OCI-LY3 (cell line): ENCODE measurements around the gene FUOM.
A peak's percentile ranks its signal among the peaks of the same experiment; 100 is the strongest.
"Not testable (repeated sequence)": the region's sequence is repeated elsewhere in the genome, so short reads cannot be mapped to it uniquely, and the experiment has no call there.

ENCODE experiments used
- H2AFZ ChIP-seq: fragments of 200-600, 300-600 bp; shearing (Covaris generic); 2 replicates; pipeline ENCODE4 v1.6.0; 2014; ENCODE audit warnings: antibody characterized with exemption, low read depth, low read length
- H3K27ac ChIP-seq: fragments of 200-600, 300-600 bp; sonication (generic); 2 replicates; pipeline ENCODE4 v1.5.1; 2014; ENCODE audit warnings: mild to moderate bottlenecking, low read length, moderate library complexity, mixed read lengths
- H3K27me3 ChIP-seq: fragments of 200-600, 300-600 bp; sonication (generic); 2 replicates; pipeline ENCODE4 v1.6.1; 2014; ENCODE audit warnings: low read depth, low read length, mixed read lengths
- H3K36me3 ChIP-seq: fragments of 200-600, 300-600 bp; sonication (generic); replicated peaks from 2 replicates; pipeline ENCODE3; 2014; ENCODE audit warnings: low read depth, low read length, mixed read lengths
- H3K4me1 ChIP-seq: fragments of 300-600, 200-600 bp; sonication (generic); 2 replicates; pipeline ENCODE4 v1.6.1; 2014; ENCODE audit warnings: low read length, mixed read lengths
- H3K4me2 ChIP-seq: fragments of 200-600, 300-600 bp; sonication (generic); 2 replicates; pipeline ENCODE4 v1.6.1; 2014; ENCODE audit warnings: low read length, mixed read lengths
- H3K4me3 ChIP-seq: fragments of 300-600, 200-600 bp; sonication (generic); 2 replicates; pipeline ENCODE4 v1.5.1; 2014; ENCODE audit warnings: antibody characterized with exemption, mild to moderate bottlenecking, low read length, moderate library complexity
- H3K79me2 ChIP-seq: fragments of 300-600, 200-600 bp; shearing (Covaris generic); 2 replicates; pipeline ENCODE4 v1.6.1; 2014; ENCODE audit warnings: mild to moderate bottlenecking, low read length, mixed read lengths
- H3K9ac ChIP-seq: fragments of 300-600, 200-600 bp; shearing (Covaris generic); 2 replicates; pipeline ENCODE4 v1.6.0; 2014; ENCODE audit warnings: mild to moderate bottlenecking, low read length, moderate library complexity
- H3K9me3 ChIP-seq: fragments of 200-600, 300-600 bp; shearing (Covaris generic); 2 replicates; pipeline ENCODE4 v1.6.1; 2014; ENCODE audit warnings: low read length, mixed read lengths; ENCODE audit not compliant: insufficient read depth
- H4K20me1 ChIP-seq: fragments of 200-600, 300-600 bp; sonication (generic); 2 replicates; pipeline ENCODE4 v1.6.1; 2016; ENCODE audit warnings: low read length, mixed read lengths; ENCODE audit not compliant: insufficient read depth
- EZH2phosphoT487 ChIP-seq: fragments of 200-600 bp; shearing (Covaris generic); IDR thresholded peaks from 2 replicates; pipeline ENCODE4 v1.6.1; 2018; ENCODE audit warnings: antibody characterized with exemption, mixed run types, low read depth
- TF ChIP-seq, protein P1 (sequence below): fragments of 200-600, 300-600 bp; sonication (generic); IDR thresholded peaks from 2 replicates; pipeline ENCODE4 v1.5.1; 2014; ENCODE audit warnings: antibody characterized with exemption, low read length, low read depth

Gene FUOM

DNA sequence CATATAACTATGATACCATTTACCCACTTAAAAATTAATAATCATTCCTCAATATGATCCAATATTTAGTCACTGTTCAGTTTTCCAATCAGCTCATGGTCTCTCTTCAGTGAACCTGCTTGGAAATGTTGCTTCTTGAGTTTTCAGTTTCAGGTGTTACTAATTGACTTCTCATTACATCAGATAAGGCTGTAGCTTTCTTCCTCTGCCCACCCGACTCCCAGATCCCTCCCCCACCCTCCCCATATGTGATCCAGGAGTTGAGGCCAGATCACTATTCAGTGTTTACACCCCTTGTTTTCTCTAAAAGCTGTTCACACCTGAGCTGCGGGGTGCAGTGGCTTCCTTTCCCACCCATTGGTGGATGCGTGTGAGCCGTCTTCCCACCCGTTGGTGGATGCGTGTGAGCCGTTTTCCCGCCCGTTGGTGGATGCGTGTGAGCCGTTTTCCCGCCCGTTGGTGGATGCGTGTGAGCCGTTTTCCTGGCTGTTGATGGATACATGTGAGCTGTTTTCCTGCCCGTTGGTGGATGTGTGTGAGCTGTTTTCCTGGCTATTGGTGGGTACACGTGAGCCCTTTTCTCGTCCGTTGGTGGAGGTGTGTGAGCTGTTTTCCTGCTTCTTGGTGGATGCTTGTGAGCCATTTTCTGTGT lies 32.9 kb upstream of the FUOM start:
- Histone ChIP-seq H4K20me1 (no peaks in the 10 kb centered on the region), H3K9ac (no peak overlapping the region), H2AFZ (no peak overlapping the region), H3K4me2 (peak overlapping the region; percentile 99), H3K79me2 (peaks cover 15% of the 10 kb centered on the region), H3K4me3 (peak overlapping the region; percentile 80; the same call in 1 of the 2 replicates), H3K27ac (peak overlapping the region; percentile 98), H3K36me3 (peaks cover 3% of the 10 kb centered on the region), H3K27me3 (no peaks in the 10 kb centered on the region), H3K4me1 (peaks cover 49% of the 10 kb centered on the region), H3K9me3 (no peaks in the 10 kb centered on the region)
- TF ChIP-seq, protein P1, sequence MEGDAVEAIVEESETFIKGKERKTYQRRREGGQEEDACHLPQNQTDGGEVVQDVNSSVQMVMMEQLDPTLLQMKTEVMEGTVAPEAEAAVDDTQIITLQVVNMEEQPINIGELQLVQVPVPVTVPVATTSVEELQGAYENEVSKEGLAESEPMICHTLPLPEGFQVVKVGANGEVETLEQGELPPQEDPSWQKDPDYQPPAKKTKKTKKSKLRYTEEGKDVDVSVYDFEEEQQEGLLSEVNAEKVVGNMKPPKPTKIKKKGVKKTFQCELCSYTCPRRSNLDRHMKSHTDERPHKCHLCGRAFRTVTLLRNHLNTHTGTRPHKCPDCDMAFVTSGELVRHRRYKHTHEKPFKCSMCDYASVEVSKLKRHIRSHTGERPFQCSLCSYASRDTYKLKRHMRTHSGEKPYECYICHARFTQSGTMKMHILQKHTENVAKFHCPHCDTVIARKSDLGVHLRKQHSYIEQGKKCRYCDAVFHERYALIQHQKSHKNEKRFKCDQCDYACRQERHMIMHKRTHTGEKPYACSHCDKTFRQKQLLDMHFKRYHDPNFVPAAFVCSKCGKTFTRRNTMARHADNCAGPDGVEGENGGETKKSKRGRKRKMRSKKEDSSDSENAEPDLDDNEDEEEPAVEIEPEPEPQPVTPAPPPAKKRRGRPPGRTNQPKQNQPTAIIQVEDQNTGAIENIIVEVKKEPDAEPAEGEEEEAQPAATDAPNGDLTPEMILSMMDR, result no peak
- TF ChIP-seq EZH2phosphoT487, result no peak

DNA sequence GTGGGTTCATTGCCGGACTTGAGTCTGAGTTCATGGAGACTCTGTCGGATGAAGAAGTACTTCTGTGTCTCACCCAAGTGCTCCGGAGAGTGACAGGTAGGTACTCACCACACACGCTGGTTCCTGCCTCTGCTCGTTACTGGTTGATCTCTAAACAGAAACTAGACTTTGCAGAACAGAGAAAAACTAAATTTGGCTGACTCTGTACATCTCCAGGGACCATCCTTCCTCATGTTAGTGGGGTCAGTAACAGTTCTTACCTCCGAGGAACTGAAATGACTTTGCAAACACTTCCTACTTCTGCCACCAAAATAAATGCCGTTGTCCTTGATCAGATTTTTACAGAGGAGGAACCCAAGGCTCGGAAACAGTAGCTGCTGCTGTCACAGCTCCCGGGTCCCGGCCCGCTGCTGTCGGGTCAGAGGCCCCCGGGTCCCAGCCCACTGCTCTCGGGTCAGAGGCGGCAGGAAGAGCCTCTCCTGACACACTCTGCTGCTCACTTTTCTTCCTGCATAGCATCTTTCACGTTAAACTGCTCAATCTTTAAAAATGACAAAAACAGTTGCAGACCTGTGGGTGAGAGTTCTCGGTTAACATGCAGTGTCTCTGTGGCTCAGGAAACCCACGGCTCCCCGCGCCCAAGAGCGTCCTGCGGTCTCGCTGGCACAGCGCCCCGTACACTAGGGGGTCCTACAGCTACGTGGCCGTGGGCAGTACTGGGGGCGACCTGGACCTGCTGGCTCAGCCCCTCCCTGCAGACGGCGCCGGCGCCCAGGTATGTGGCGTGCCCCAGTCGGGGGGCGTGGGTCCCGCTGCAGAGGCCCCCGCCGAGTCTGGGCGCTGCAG lies 31.4 kb upstream of the FUOM start:
- Histone ChIP-seq H3K4me2 (peak overlapping the region; percentile 99), H3K4me1 (peaks cover 46% of the 10 kb centered on the region), H3K36me3 (no peaks in the 10 kb centered on the region), H4K20me1 (no peaks in the 10 kb centered on the region), H3K79me2 (peaks cover under 1% of the 10 kb centered on the region; the same call in 1 of the 2 replicates), H3K27ac (peak overlapping the region; percentile 98), H3K27me3 (no peaks in the 10 kb centered on the region), H3K9me3 (no peaks in the 10 kb centered on the region), H2AFZ (no peak overlapping the region), H3K4me3 (peak overlapping the region; percentile 80), H3K9ac (peak overlapping the region; percentile 69)
- peak; percentile 63; the same call in 1 of the 2 replicates for TF ChIP-seq EZH2phosphoT487
- TF ChIP-seq, protein P1, result no peak

DNA sequence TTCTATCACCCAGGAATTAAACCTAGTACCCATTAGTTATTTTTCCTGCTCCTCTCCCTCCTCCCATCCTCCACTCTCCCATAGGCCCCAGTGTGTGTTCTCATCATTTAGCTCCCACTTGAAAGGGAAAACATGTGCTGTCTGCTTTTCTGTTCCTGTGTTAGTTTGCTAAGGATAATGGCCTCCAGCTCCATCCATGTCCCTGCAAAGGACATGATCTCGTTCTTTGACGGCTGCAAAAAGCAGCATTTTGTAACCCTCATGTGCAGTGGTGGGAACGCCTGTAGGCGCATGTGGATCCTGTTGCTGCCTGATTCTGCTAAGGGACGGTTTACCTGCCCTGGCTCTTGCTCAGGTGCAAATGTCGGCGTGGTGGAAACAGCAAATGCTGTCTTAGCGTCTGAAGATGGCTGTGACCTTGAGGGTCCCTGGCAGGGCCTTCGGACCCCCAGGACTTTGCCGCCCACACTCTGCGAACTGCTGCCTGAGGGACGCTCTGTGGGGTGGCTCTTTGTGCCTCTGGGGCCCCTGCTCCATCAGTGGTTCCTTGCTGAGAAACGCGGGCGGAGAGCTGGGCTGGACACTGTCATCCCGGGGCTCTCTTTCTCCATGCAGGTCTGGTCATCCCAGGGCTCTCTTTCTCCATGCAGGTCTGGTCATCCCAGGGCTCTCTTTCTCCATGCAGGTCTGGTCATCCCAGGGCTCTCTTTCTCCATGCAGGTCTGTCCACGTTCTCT lies 30.6 kb upstream of the FUOM start:
- Histone ChIP-seq H3K4me1 (peaks cover 44% of the 10 kb centered on the region), H3K27ac (peak overlapping the region; percentile 98), H3K27me3 (no peaks in the 10 kb centered on the region), H3K79me2 (no peaks in the 10 kb centered on the region), H3K9ac (peak overlapping the region; percentile 53), H2AFZ (0 out of 2 replicates have a peak overlapping the region, but pooled peaks have one; percentile 13), H3K36me3 (no peaks in the 10 kb centered on the region), H3K4me3 (peak overlapping the region; percentile 80), H3K9me3 (no peaks in the 10 kb centered on the region), H4K20me1 (no peaks in the 10 kb centered on the region), H3K4me2 (peak overlapping the region; percentile 99)
- no peak for TF ChIP-seq EZH2phosphoT487
- TF ChIP-seq, protein P1, result no peak

DNA sequence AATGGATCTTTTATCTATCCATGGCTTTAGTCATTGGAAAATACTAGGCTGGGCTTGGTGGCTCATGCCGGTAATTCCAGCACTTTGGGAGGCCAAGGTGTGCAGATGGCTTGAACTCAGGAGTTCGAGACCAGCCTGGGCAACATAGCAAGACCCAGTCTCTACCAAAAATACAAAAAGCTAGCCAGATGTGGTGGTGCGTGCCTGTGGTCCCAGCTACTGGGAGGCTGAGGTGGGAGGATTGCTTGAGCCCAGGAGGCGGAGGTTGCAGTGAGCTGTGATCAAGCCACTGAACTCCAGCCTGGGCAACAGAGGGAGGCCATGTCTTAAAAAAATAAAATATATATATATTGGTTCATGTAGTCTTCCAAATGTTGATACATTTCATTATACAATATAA lies 29.1 kb upstream of the FUOM start:
- H3K79me2 ChIP-seq, H2AFZ ChIP-seq, H3K36me3 ChIP-seq, H3K4me2 ChIP-seq, H4K20me1 ChIP-seq, H3K4me3 ChIP-seq, H3K27me3 ChIP-seq, H3K27ac ChIP-seq, H3K9ac ChIP-seq, H3K9me3 ChIP-seq: not testable (repeated sequence)
- H3K4me1 ChIP-seq, result peaks cover 33% of the 10 kb centered on the region
